GM19239 (cell line): ENCODE results near the gene ANKRD36C.
"Not testable (repeated sequence)": the region's sequence is repeated elsewhere in the genome, so short reads cannot be mapped to it uniquely, and the experiment has no call there.

Source experiments
- DNase-seq: peaks from one replicate; pipeline ENCODE4 v3.0.0; 2011; ENCODE audit warnings: low spot score; ENCODE audit not compliant: insufficient read length
- FAIRE-seq: peaks from 2 replicates; lab custom pipeline; 2011; peaks lifted over from hg19 to GRCh38; lab: Jason Lieb, UNC

Gene ANKRD36C

DNA sequence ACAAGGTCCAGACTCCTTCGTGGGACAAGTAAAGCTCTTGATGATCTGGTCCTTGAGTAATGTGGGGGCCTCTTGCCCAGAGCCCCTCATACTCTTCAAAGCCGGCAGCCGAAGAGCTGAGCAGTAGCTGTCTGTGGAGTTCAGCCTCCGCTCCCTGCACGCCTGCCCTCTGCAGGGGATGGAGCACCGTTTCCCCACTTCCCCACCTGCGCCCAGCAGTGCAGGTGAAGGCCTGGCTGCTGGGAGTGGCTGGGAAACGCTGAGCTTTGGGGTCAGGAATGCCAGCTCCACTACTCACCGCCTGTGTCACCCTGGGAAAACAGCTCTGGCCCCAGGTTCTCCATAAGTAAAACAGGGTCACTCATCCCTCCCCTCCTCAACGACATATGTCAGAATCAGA lies 18.2 kb upstream of the ANKRD36C start:
- FAIRE-seq, DNase-seq: not testable (repeated sequence)

- FAIRE-seq, DNase-seq: not testable (repeated sequence)
These were observed 16.4 kb upstream of the ANKRD36C start for GRCh38 chr2:96008051-96008450.

GRCh38 chr2:96006248-96006647 lies 14.6 kb upstream of the ANKRD36C start:
- DNase-seq, FAIRE-seq: not testable (repeated sequence)

- not testable (repeated sequence) for DNase-seq
- peak; percentile 86 for FAIRE-seq
These were observed 1.1 kb upstream of the ANKRD36C start for GRCh38 chr2:95992520-95993272.

GRCh38 chr2:95992102-95992501 lies 478 bp upstream of the ANKRD36C start:
- FAIRE-seq, DNase-seq: not testable (repeated sequence)

GRCh38 chr2:95990884-95991283 lies 740 bp downstream of the ANKRD36C start:
- not testable (repeated sequence) for FAIRE-seq, DNase-seq

- not testable (repeated sequence) for DNase-seq, FAIRE-seq
These were observed 40.0 kb downstream of the ANKRD36C start for GRCh38 chr2:95951662-95952061.

DNA sequence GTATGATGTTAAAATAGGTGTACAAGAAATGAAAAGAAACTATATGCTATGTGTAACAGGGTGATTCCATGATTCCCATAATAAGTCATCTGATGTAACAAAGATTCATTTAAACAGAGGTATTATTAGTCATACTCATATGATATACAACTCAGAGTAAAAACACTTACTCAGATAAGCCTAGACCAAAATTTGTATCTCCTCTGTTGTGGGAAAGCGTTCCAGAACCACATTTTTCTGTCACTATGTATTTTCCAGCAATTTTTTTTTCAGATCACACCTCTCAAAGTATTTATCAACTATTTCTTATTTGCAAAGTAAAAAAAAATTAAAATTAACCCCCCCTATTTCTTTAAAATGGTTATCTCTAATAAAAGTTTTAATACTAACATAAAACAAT lies 43.6 kb downstream of the ANKRD36C start:
- FAIRE-seq, DNase-seq: not testable (repeated sequence)

GRCh38 chr2:95939947-95940346 lies 51.7 kb downstream of the ANKRD36C start:
- not testable (repeated sequence) for DNase-seq, FAIRE-seq

DNA sequence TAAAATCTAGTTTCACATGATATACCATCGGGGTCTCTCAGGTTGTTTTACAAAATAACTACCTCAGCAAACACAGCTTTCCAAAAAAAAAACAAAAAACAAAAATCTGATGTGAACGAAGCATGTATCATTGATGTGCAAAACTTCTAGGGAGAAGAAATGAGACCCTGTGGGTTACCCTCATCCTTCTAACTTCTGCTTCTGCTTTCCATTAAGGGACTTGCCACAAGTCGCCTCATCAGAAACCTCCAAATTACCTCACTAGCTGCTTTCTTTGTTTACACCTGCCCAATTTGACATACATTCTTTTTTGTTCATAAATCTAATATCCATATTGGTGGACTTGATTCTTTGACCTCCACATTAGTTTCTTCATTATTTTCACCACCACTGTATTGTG lies 60.9 kb downstream of the ANKRD36C start:
- FAIRE-seq, DNase-seq: not testable (repeated sequence)

DNA sequence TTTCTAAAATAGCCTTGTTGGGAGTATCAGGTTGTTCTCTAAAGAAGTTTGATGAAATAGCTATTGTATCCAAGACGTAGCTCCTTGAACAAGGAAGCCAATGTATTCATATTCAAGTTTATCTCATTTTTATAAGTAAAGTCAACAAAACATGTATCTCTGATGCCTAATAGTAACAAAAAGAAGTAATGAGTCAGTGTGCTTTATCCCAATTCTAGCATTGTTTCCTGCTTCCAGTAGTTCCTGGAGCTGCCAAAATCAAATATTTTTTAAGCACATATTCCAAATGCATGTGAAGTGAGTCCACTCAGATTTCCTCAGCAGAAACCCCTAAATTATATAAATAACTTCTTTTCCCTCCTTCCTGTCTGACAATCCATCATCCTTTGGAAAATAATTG lies 74.6 kb downstream of the ANKRD36C start:
- DNase-seq, FAIRE-seq: not testable (repeated sequence)

- not testable (repeated sequence) for FAIRE-seq, DNase-seq
These were observed 76.5 kb downstream of the ANKRD36C start for GRCh38 chr2:95915131-95915530.

- DNase-seq = not testable (repeated sequence)
These were observed 80.2 kb downstream of the ANKRD36C start for GRCh38 chr2:95911431-95911830.

GRCh38 chr2:95894443-95894842 lies 97.2 kb downstream of the ANKRD36C start:
- DNase-seq, FAIRE-seq: not testable (repeated sequence)

More at GRCh38 chr2:95911431-95911830, 80.2 kb downstream of the ANKRD36C start:
- FAIRE-seq = not testable (repeated sequence)

DNA sequence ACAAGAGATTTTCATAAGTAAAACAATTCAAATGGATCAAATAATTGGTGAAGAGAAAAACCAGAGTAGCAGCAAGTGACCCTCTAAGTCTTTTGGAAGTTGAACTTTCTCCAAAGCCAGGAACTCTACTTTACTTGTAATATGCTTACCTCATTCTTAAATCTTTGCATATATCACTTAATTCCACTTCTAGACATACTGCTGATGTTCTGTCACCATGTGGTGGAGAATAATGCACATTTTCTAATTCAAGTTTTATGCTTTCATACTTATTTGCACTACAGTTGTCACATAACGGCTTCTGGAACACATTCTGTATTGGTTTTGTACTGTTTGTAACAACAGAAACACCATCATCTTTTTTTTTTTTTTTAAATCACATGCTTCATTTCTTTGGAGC lies 123.7 kb downstream of the ANKRD36C start:
- not testable (repeated sequence) for DNase-seq, FAIRE-seq

DNA sequence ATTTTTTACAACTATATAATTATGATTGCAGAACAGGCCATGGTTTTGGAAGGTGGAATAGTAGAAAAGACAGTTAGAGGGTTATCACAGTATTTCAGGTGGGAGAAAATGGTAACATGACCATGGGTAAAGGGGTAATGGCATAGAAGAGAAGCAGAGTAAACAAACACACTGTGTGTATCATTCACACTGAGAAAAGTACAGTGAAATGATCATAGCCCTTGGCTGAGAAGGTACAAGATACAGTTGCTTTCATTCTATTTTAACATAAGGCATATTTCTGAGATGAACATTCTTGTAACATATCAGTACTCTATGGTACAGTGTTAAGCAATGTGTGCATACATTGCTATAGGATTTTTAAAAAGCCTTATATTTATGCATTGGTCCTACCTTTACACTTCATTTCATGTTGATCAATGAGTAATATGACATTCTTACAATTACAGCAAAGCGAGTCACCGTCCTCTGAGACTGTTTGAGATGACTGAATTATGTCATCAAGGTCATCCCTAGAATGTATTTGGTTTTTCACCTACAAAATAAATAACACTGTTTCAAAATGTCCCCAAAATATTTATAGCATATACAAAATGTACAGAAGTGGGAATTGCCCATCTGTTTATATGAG lies 124.5 kb downstream of the ANKRD36C start:
- not testable (repeated sequence) for DNase-seq, FAIRE-seq

- FAIRE-seq, DNase-seq: not testable (repeated sequence)
These were observed 129.5 kb downstream of the ANKRD36C start for GRCh38 chr2:95862121-95862520.

DNA sequence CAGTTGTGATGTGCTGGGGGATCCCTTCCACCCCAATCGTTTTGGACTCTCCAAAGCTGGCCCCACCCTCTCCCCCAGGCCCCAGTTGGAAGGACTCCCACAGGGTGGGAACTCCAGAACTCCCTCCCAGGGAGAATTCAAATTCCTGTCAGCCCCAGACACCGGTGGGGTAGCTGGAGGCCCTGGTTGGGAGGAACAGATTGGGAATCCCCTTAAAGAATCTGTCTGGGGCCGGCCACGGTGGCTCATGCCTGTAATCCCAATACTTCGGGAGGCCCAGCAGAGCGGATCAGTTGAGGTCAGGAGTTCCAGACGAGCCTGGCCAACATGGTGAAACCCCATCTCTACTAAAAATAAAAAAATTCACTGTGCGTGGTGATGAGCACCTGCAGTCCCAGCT lies 155.5 kb downstream of the ANKRD36C start:
- FAIRE-seq = no peak
- DNase-seq = no peak

DNA sequence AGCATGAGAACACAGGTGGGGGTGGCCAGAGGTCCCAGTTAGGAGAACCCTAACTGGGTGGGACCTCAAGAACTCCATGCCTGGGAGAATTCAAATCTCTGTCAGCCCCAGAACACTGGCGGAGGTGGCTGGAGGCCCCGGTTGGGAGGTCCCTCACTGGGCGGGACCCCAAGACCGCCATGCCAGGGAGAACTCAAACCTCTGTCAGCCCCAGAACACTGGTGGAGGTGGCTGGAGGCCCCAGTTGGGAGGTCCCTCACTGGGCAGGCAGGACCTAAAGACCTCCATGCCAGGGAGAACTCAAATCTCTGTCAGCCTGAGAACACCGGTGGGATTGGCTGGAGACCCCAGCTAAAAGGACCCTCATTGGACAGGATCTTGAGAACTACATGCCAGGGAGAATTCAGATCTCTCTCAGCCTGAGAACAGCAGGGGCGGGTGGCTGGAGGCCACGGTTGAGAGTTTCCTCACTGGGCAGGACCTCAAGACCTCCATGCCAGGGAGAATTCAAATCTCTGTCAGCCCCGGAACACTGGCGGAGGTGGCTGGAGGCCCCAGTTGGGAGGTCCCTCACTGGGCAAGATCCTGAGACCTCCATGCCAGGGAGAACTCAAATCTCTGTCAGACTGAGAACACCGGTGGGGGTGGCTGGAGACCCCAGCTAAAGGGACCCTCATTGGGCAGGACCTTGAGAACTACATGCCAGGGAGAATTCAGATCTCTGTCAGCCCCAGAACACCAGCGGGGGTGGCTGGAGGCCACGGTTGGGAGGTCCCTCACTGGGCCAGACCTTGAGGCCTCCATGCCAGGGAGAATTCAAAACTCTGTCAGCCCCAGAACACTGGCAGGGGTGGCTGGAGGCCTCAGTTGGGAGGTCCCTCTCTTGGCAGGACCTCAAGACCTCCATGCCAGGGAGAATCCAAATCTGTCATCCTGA lies 157.3 kb downstream of the ANKRD36C start:
- FAIRE-seq, DNase-seq: not testable (repeated sequence)

- FAIRE-seq, DNase-seq: not testable (repeated sequence)
These were observed 167.4 kb downstream of the ANKRD36C start for GRCh38 chr2:95824218-95824617.
